Astrocyte of the spinal cord (primary cell): ENCODE data around the gene CD96.

Experiments used
- DNase-seq: peaks from one replicate; pipeline ENCODE4 v3.0.0; 2011; ENCODE audit warnings: low read depth, low spot score
- H3K4me3 ChIP-seq: 2 replicates; pipeline ENCODE4 v1.5.1; 2011; ENCODE audit warnings: low read depth, mild to moderate bottlenecking, low read length, moderate library complexity
- CTCF ChIP-seq: IDR thresholded peaks from 2 replicates; pipeline ENCODE4 v1.5.1; 2012; ENCODE audit warnings: low read depth, mild to moderate bottlenecking, low read length, inconsistent platforms
- in situ Hi-C: cut with HindIII; loops from 2 replicates; pipeline ENCODE4 v1.10.0; 2017; ENCODE audit warnings: low sequenced_read_pairs

CD96 gene

GRCh38 chr3:111684640-111685039, 142.6 kb downstream of the CD96 start:
- DNase-seq: no peak
- H3K4me3 ChIP-seq: no peak overlapping the region
- in situ Hi-C loops: no loop called here
- TF ChIP-seq CTCF: no peak

GRCh38 chr3:111688190-111688800, 146.3 kb downstream of the CD96 start:
- in situ Hi-C loops: no loop called here
- no peak overlapping the region for H3K4me3 ChIP-seq
- TF ChIP-seq CTCF: no peak
- no peak for DNase-seq

- no peak overlapping the region for H3K4me3 ChIP-seq
- no peak for TF ChIP-seq CTCF
- DNase-seq: peak; percentile 78
- in situ Hi-C loops: no loop called here
Measured at GRCh38 chr3:111690242-111690641, 148.2 kb downstream of the CD96 start.

- no peak overlapping the region for H3K4me3 ChIP-seq
- DNase-seq: peak; percentile 60
- TF ChIP-seq CTCF: peak; percentile 53
- in situ Hi-C loops: no loop called here
Measured at GRCh38 chr3:111691293-111691909, 149.4 kb downstream of the CD96 start.

GRCh38 chr3:111692593-111693552, 150.9 kb downstream of the CD96 start:
- in situ Hi-C loops: no loop called here
- DNase-seq: no peak
- H3K4me3 ChIP-seq: no peak overlapping the region
- TF ChIP-seq CTCF: no peak

GRCh38 chr3:111694471-111694870, 152.5 kb downstream of the CD96 start:
- no peak overlapping the region for H3K4me3 ChIP-seq
- no peak for TF ChIP-seq CTCF
- no peak for DNase-seq
- in situ Hi-C loops: no loop called here
